ENCODE measurements around the gene RBM34. TPM values are rescaled to one million over a fixed set of nuclear protein-coding genes. Genes with fewer than 3 reads are reported as not detected.

Gene RBM34
- total and polyA plus RNA-seq, 2 donors (not counting 3 experiments of a cell fraction or from before 2014, with no cell fraction given): 16.1 to 80.7 TPM

- peak; percentile 38 for FAIRE-seq
Measured at GRCh38 chr1:235199441-235199840, 38.4 kb upstream of the RBM34 start.

GRCh38 chr1:235190431-235190830, 29.4 kb upstream of the RBM34 start:
- DNase-seq (ENCODE audit: low read depth, low spot score) (no peak), FAIRE-seq (no peak)
- Histone ChIP-seq H3K79me2 (ENCODE audit: control insufficient read depth, insufficient read depth, low read length) (no peaks in the 10 kb centered on the region), H3K4me1 (ENCODE audit: control insufficient read depth, extremely low read depth, insufficient read depth, low read length) (no peaks in the 10 kb centered on the region), H3K27ac (ENCODE audit: insufficient read depth, low read depth, low read length) (no peak overlapping the region), H3K9me3 (replicated peaks; ENCODE audit: control insufficient read depth, insufficient read depth, low read length) (no peaks in the 10 kb centered on the region), H3K27me3 (ENCODE audit: control insufficient read depth in 2 of 2, insufficient read depth in 2 of 2, low read length in 2 of 2) (no peaks in the 10 kb centered on the region), H3K4me3 (replicated peaks in 1 of 3; ENCODE audit: insufficient read depth in 1 of 3, low read depth in 1 of 3, low read length in 3 of 3) (no peak overlapping the region), H4K20me1 (replicated peaks; ENCODE audit: control insufficient read depth, extremely low read depth, insufficient read depth, low read length) (no peaks in the 10 kb centered on the region), H3K9me1 (replicated peaks; ENCODE audit: control insufficient read depth, extremely low read depth, insufficient read depth, low read length) (no peaks in the 10 kb centered on the region), H3K36me3 (ENCODE audit: control insufficient read depth in 2 of 2, extremely low read depth in 1 of 2, insufficient read depth in 2 of 2, low read length in 2 of 2) (peaks cover 3 to 6% of the 10 kb centered on the region in 2 experiments), H2AFZ (ENCODE audit: low read depth, low read length) (no peak overlapping the region), H3K9ac (replicated peaks; ENCODE audit: extremely low read depth, insufficient read depth, low read length) (no peak overlapping the region), H3K4me2 (ENCODE audit: insufficient read depth, low read length) (no peak overlapping the region)
- CTCF ChIA-PET: interaction anchor here (0.7 to 1.0 kb wide), 2 partner anchors 22 to 225 kb away, joined by 3 read pairs; no protein-coding TSS in a partner anchor
- POLR2A ChIA-PET: no interaction called here
- intact Hi-C loops (cut with micrococcal nuclease) (no loop called here), dilution Hi-C loops (cut with MboI; ENCODE audit: extremely low pct_ligation_motif_present, low sequenced_read_pairs) (no loop called here)
- TF ChIP-seq MYC (IDR thresholded peaks at IDR 0.05; ENCODE audit: low read depth, low read length) (no peak), EZH2 (IDR thresholded peaks at IDR 0.05; ENCODE audit: borderline replicate concordance, low read depth, low read length, severe bottlenecking) (no peak), POLR2A (IDR thresholded peaks at IDR 0.05; ENCODE audit: low read depth, low read length) (no peak), MAX (IDR thresholded peaks at IDR 0.05; ENCODE audit: insufficient read depth, insufficient read length) (no peak), JUN (IDR thresholded peaks at IDR 0.05; ENCODE audit: borderline replicate concordance, insufficient read depth, insufficient read length, low read depth) (no peak), GATA2 (IDR thresholded peaks at IDR 0.05; ENCODE audit: insufficient read depth, insufficient read length, low read depth, low read length) (no peak), CTCF (IDR thresholded peaks at IDR 0.05; ENCODE audit: extremely low read depth in 1 of 2, insufficient read depth in 1 of 2, low read depth in 1 of 2, low read length in 2 of 2) (no peak), POLR2AphosphoS5 (IDR thresholded peaks at IDR 0.05; ENCODE audit: insufficient read depth, low read depth, low read length) (no peak), FOS (IDR thresholded peaks at IDR 0.05; ENCODE audit: borderline replicate concordance, insufficient read depth, low read length) (no peak)
- no TSS peak for BruUV-seq (replicated peaks)

More at GRCh38 chr1:235199441-235199840, 38.4 kb upstream of the RBM34 start:
- dilution Hi-C loops (cut with MboI; ENCODE audit: extremely low pct_ligation_motif_present, low sequenced_read_pairs): no loop called here
- TF ChIP-seq JUN (IDR thresholded peaks at IDR 0.05; ENCODE audit: borderline replicate concordance, insufficient read depth, insufficient read length, low read depth) (no peak), CTCF (IDR thresholded peaks at IDR 0.05; ENCODE audit: extremely low read depth in 1 of 2, insufficient read depth in 1 of 2, low read depth in 1 of 2, low read length in 2 of 2) (peak; percentile 31 to 40)
- Histone ChIP-seq H3K27ac (ENCODE audit: insufficient read depth, low read depth, low read length) (no peak overlapping the region), H3K79me2 (ENCODE audit: control insufficient read depth, insufficient read depth, low read length) (no peaks in the 10 kb centered on the region), H3K4me3 (replicated peaks in 1 of 3; ENCODE audit: insufficient read depth in 1 of 3, low read depth in 1 of 3, low read length in 3 of 3) (no peak overlapping the region), H3K27me3 (ENCODE audit: control insufficient read depth in 2 of 2, insufficient read depth in 2 of 2, low read length in 2 of 2) (no peaks in the 10 kb centered on the region), H4K20me1 (replicated peaks; ENCODE audit: control insufficient read depth, extremely low read depth, insufficient read depth, low read length) (no peaks in the 10 kb centered on the region), H3K9me1 (replicated peaks; ENCODE audit: control insufficient read depth, extremely low read depth, insufficient read depth, low read length) (no peaks in the 10 kb centered on the region), H3K4me1 (ENCODE audit: control insufficient read depth, extremely low read depth, insufficient read depth, low read length) (no peaks in the 10 kb centered on the region), H3K36me3 (ENCODE audit: control insufficient read depth in 2 of 2, extremely low read depth in 1 of 2, insufficient read depth in 2 of 2, low read length in 2 of 2) (no peaks in the 10 kb centered on the region), H3K9me3 (replicated peaks; ENCODE audit: control insufficient read depth, insufficient read depth, low read length) (no peaks in the 10 kb centered on the region), H3K9ac (replicated peaks; ENCODE audit: extremely low read depth, insufficient read depth, low read length) (no peak overlapping the region), H3K4me2 (ENCODE audit: insufficient read depth, low read length) (no peak overlapping the region), H2AFZ (ENCODE audit: low read depth, low read length) (no peak overlapping the region)
- intact Hi-C loops (cut with micrococcal nuclease): loop anchor here (1.0 to 5.0 kb wide), 2 partner anchors 128 to 218 kb away; partner anchors contain the start of genes ARID4B and GGPS1
- POLR2A ChIA-PET: no interaction called here
- peak; percentile 60 for DNase-seq (ENCODE audit: low read depth, low spot score)
- CTCF ChIA-PET: interaction anchor here (1.0 to 1.7 kb wide), 2 partner anchors 129 to 216 kb away, joined by 3 to 8 read pairs; partner anchors contain the start of gene GGPS1
- no TSS peak for BruUV-seq (replicated peaks)
